Left lung (tissue), 10 donors: Measurements from ENCODE around the gene SLC25A23. TPM values are rescaled to one million over a fixed set of nuclear protein-coding genes. Genes with fewer than 3 reads are reported as not detected.

Source experiments
- ATAC-seq: fragments of 200-7000 bp; cut with Tn5 transposase; one replicate; pipeline ENCODE4 v1.9.1; 2020; ENCODE audit warnings: moderate library complexity
- DNase-seq, 4 donors: peaks; one replicate each; pipeline ENCODE4 v3.0.0-alpha.2; 2013 to 2020
- H3K27ac ChIP-seq, 2 donors: fragments of 200-600 bp; sonication (generic) in 1 of 2; one replicate each; pipeline versions ENCODE4 v1.5.0 to v1.8.0; 2020 to 2021
- H3K27me3 ChIP-seq, 2 donors: fragments of 200-600 bp; sonication (generic) in 1 of 2; one replicate each; pipeline versions ENCODE4 v1.5.0 to v1.8.0; 2020 to 2021
- H3K36me3 ChIP-seq, 2 donors: fragments of 200-600 bp; sonication (generic) in 1 of 2; one replicate each; pipeline versions ENCODE4 v1.5.0 to v1.8.0; 2020 to 2021
- H3K4me1 ChIP-seq, 2 donors: fragments of 200-600 bp; one replicate each; pipeline ENCODE4 v1.8.0; 2021
- H3K4me3 ChIP-seq, 2 donors: fragments of 200-600 bp; sonication (generic) in 1 of 2; one replicate each; pipeline versions ENCODE4 v1.5.0 to v1.8.0; 2020 to 2021; ENCODE audit warnings: mild to moderate bottlenecking in 1 of 2
- H3K9me3 ChIP-seq, 2 donors: fragments of 200-600 bp; sonication (generic) in 1 of 2; one replicate each; pipeline versions ENCODE4 v1.5.0 to v1.8.0; 2020 to 2021
- CTCF ChIP-seq, 2 donors: fragments of 200-600 bp; sonication (generic) in 1 of 2; IDR thresholded peaks; one replicate each; pipeline versions ENCODE4 v1.5.0 to v1.8.0; 2021; ENCODE audit warnings: antibody characterized with exemption in 2 of 2
- intact Hi-C, 2 donors: fragments of 100-400 bp; cut with DNase I; formaldehyde crosslinking; loops; one replicate each; pipeline versions ENCODE4 v1.11.2 to v1.14.2; 2022
- polyA plus RNA-seq, 6 donors: library from polyadenylated mRNA; unstranded; fragments of 120-200 nt; gene quantifications; one replicate each; pipeline ENCODE4 v1.2.1, GENCODE V29; 2013; ENCODE audit not compliant: insufficient read length in 6 of 6
- total RNA-seq, 2 donors: library from RNA; stranded (reverse); fragmentation: NEBNext Ultra II Directional; extraction: Animal tissue kit (Norgen Biotek cat#: 25700); gene quantifications; one replicate each; pipeline ENCODE4 v1.2.1, GENCODE V29; 2021
- donor health status: DM: no; HTN: yes; CAD: no.
- donor health status: DM: no; HTN: no; CAD: no.

The SLC25A23 gene
- total and polyA plus RNA-seq, 8 donors, result 43.1 to 118 (median 56.1) TPM

GRCh38 chr19:6494438-6495036 lies 34.9 kb upstream of the SLC25A23 start:
- Histone ChIP-seq H3K9me3 (peaks cover 0 to 7% of the 10 kb centered on the region in 2 donors), H3K36me3 (no peaks in the 10 kb centered on the region), H3K27ac (no peak overlapping the region), H3K4me3 (no peak overlapping the region), H3K4me1 (no peaks in the 10 kb centered on the region), H3K27me3 (peaks cover 0 to 8% of the 10 kb centered on the region in 2 donors)
- DNase-seq (no peak), ATAC-seq (no peak)
- no peak for TF ChIP-seq CTCF (IDR thresholded peaks at IDR 0.05)
- intact Hi-C loops, result no loop called here

- ATAC-seq, result no peak
These were observed 32.4 kb upstream of the SLC25A23 start for GRCh38 chr19:6491802-6492592.

GRCh38 chr19:6490134-6490533 lies 30.5 kb upstream of the SLC25A23 start:
- Histone ChIP-seq H3K9me3 (peaks cover 0 to 7% of the 10 kb centered on the region in 2 donors), H3K4me3 (no peak overlapping the region), H3K27ac (no peak overlapping the region), H3K36me3 (no peaks in the 10 kb centered on the region), H3K27me3 (no peaks in the 10 kb centered on the region), H3K4me1 (no peaks in the 10 kb centered on the region)
- intact Hi-C loops, result no loop called here
- no peak for DNase-seq
- no peak for TF ChIP-seq CTCF (IDR thresholded peaks at IDR 0.05)
- ATAC-seq, result no peak

More at GRCh38 chr19:6491802-6492592, 32.4 kb upstream of the SLC25A23 start:
- DNase-seq, result no peak
- Histone ChIP-seq H3K36me3 (no peaks in the 10 kb centered on the region), H3K4me3 (no peak overlapping the region), H3K27ac (no peak overlapping the region), H3K4me1 (no peaks in the 10 kb centered on the region), H3K27me3 (no peaks in the 10 kb centered on the region), H3K9me3 (peaks cover 0 to 7% of the 10 kb centered on the region in 2 donors)
- no peak for TF ChIP-seq CTCF (IDR thresholded peaks at IDR 0.05)
- intact Hi-C loops, result no loop called here

- Histone ChIP-seq H3K27ac (no peak overlapping the region), H3K36me3 (no peaks in the 10 kb centered on the region), H3K4me1 (no peaks in the 10 kb centered on the region), H3K4me3 (no peak overlapping the region), H3K27me3 (no peaks in the 10 kb centered on the region), H3K9me3 (peaks cover 0 to 7% of the 10 kb centered on the region in 2 donors)
- ATAC-seq (no peak), DNase-seq (no peak)
- intact Hi-C loops, result no loop called here
- no peak for TF ChIP-seq CTCF (IDR thresholded peaks at IDR 0.05)
These were observed 29.9 kb upstream of the SLC25A23 start for GRCh38 chr19:6489278-6490061.

GRCh38 chr19:6484831-6485230 lies 25.2 kb upstream of the SLC25A23 start:
- DNase-seq, result no peak

More at GRCh38 chr19:6484831-6485230, 25.2 kb upstream of the SLC25A23 start:
- H3K4me1 ChIP-seq, result peaks cover 0 to 14% of the 10 kb centered on the region in 2 donors
- H3K9me3 ChIP-seq, result no peaks in the 10 kb centered on the region
- H3K4me3 ChIP-seq, result no peak overlapping the region
- H3K36me3 ChIP-seq, result no peaks in the 10 kb centered on the region
- intact Hi-C loops, result no loop called here
- no peak for ATAC-seq
- H3K27ac ChIP-seq, result no peak overlapping the region
- no peaks in the 10 kb centered on the region for H3K27me3 ChIP-seq
- TF ChIP-seq CTCF (IDR thresholded peaks at IDR 0.05), result no peak
